ENCODE measurements around the gene CTAG2. TPM values are rescaled to one million over a fixed set of nuclear protein-coding genes. Genes with fewer than 3 reads are reported as not detected.

CTAG2 gene
- total RNA-seq, 1 experiment from 2014 or later, result not detected

Other genes starting within 250 kb of the CTAG2 start
- 65.3 and 70.8 TPM in 2 replicates for gene DNASE1L1, start 244.3 kb downstream of the CTAG2 start, total RNA-seq (2014; rRNA removed; shearing (Covaris generic))
- 29.8 and 43.7 TPM in 2 replicates for gene TAFAZZIN, start 242.0 kb downstream of the CTAG2 start, total RNA-seq (2014; rRNA removed; shearing (Covaris generic))
- gene ATP6AP1, start 224.9 kb downstream of the CTAG2 start, total RNA-seq (2014; rRNA removed; shearing (Covaris generic)), result 132 and 137 TPM in 2 replicates
- 143 and 229 TPM in 2 replicates for gene GDI1, start 216.4 kb downstream of the CTAG2 start, total RNA-seq (2014; rRNA removed; shearing (Covaris generic))
- gene FAM50A, start 209.4 kb downstream of the CTAG2 start, total RNA-seq (2014; rRNA removed; shearing (Covaris generic)), result 110 and 137 TPM in 2 replicates
- gene PLXNA3, start 195.3 kb downstream of the CTAG2 start, total RNA-seq (2014; rRNA removed; shearing (Covaris generic)), result 9.7 and 14.3 TPM in 2 replicates
- gene LAGE3, start 174.3 kb downstream of the CTAG2 start, total RNA-seq (2014; rRNA removed; shearing (Covaris generic)), result 70.5 and 109 TPM in 2 replicates
- 116 and 139 TPM in 2 replicates for gene UBL4A, start 167.0 kb downstream of the CTAG2 start, total RNA-seq (2014; rRNA removed; shearing (Covaris generic))
- 51.9 and 63.9 TPM in 2 replicates for gene SLC10A3, start 162.9 kb downstream of the CTAG2 start, total RNA-seq (2014; rRNA removed; shearing (Covaris generic))
- 47.1 and 47.5 TPM in 2 replicates for gene FAM3A, start 137.3 kb downstream of the CTAG2 start, total RNA-seq (2014; rRNA removed; shearing (Covaris generic))
- gene G6PD, start 106.7 kb downstream of the CTAG2 start, total RNA-seq (2014; rRNA removed; shearing (Covaris generic)), result 102 and 112 TPM in 2 replicates
- 53.6 and 63.2 TPM in 2 replicates for gene IKBKG, start 106.0 kb downstream of the CTAG2 start, total RNA-seq (2014; rRNA removed; shearing (Covaris generic))
- not detected in 2 replicates for gene CTAG1A, start 68.4 kb downstream of the CTAG2 start, total RNA-seq (2014; rRNA removed; shearing (Covaris generic))
- gene CTAG1B, start 34.3 kb downstream of the CTAG2 start, total RNA-seq (2014; rRNA removed; shearing (Covaris generic)), result not detected in 2 replicates
- 0.83 and 0.93 TPM in 2 replicates for gene GAB3, start 97.5 kb upstream of the CTAG2 start, total RNA-seq (2014; rRNA removed; shearing (Covaris generic))
- gene DKC1, start 109.3 kb upstream of the CTAG2 start, total RNA-seq (2014; rRNA removed; shearing (Covaris generic)), result 74.9 and 102 TPM in 2 replicates
- gene MPP1, start 151.9 kb upstream of the CTAG2 start, total RNA-seq (2014; rRNA removed; shearing (Covaris generic)), result 50.5 and 60.5 TPM in 2 replicates
- not detected in 2 replicates for gene SMIM9, start 181.1 kb upstream of the CTAG2 start, total RNA-seq (2014; rRNA removed; shearing (Covaris generic))
- gene F8A1, start 232.8 kb upstream of the CTAG2 start, total RNA-seq (2014; rRNA removed; shearing (Covaris generic)), result 13.2 and 13.3 TPM in 2 replicates